Gastroesophageal sphincter (tissue), 4 donors: ENCODE measurements around the gene C2CD2L. TPM values are rescaled to one million over a fixed set of nuclear protein-coding genes. Genes with fewer than 3 reads are reported as not detected.

Experiments used
- ATAC-seq: fragments of 150-250 bp; one replicate; pipeline ENCODE4 v1.9.1; 2016; ENCODE audit warnings: mild to moderate bottlenecking, moderate library complexity
- H3K27ac ChIP-seq, 4 donors: fragments of 200-600 bp; sonication (generic) in 3 of 4; 1 replicate in 3 of 4; 2 replicates in 1 of 4; pipeline ENCODE4 v1.5.1; 2016 to 2019
- H3K27me3 ChIP-seq: fragments of 200-600 bp; sonication (generic); one replicate; pipeline ENCODE4 v1.5.1; 2019
- H3K36me3 ChIP-seq, 2 donors: fragments of 200-600 bp; sonication (generic); one replicate each; pipeline ENCODE4 v1.5.1; 2019; ENCODE audit warnings: control low read depth in 1 of 2
- H3K4me1 ChIP-seq, 3 donors: fragments of 200-600 bp; sonication (generic); 1 replicate in 2 of 3; 2 replicates in 1 of 3; pipeline ENCODE4 v1.5.1; 2016 to 2019; ENCODE audit warnings: control low read depth in 2 of 3
- H3K4me3 ChIP-seq, 2 donors: fragments of 200-600 bp; sonication (generic); one replicate each; pipeline ENCODE4 v1.5.1; 2019; ENCODE audit warnings: mild to moderate bottlenecking in 1 of 2, moderate library complexity in 1 of 2
- H3K9me3 ChIP-seq, 3 donors: fragments of 200-600 bp; sonication (generic); one replicate each; pipeline ENCODE4 v1.5.1; 2017 to 2019; ENCODE audit warnings: control low read depth in 2 of 3
- CTCF ChIP-seq, 4 experiments: fragments of 200-600 bp in 2 of 4; fragments of 450-650 bp in 2 of 4; sonication (generic) in 1 of 4; IDR thresholded peaks; one replicate each; pipeline ENCODE4 v1.5.1; 2017 to 2019; ENCODE audit warnings: antibody characterized with exemption in 4 of 4, mild to moderate bottlenecking in 2 of 4, moderate library complexity in 2 of 4
- EP300 ChIP-seq: sonication (generic); formaldehyde crosslinking; IDR thresholded peaks from one replicate; pipeline ENCODE4 v1.6.1; 2017; ENCODE audit warnings: antibody characterized with exemption, mild to moderate bottlenecking
- POLR2A ChIP-seq, 2 donors: fragments of 450-650 bp; IDR thresholded peaks; one replicate each; pipeline ENCODE4 v1.6.1; 2017; ENCODE audit warnings: antibody characterized with exemption in 2 of 2, mild to moderate bottlenecking in 2 of 2, moderate library complexity in 1 of 2
- POLR2AphosphoS5 ChIP-seq: sonication (generic); formaldehyde crosslinking; IDR thresholded peaks from one replicate; pipeline ENCODE4 v1.6.1; 2017; ENCODE audit warnings: antibody characterized with exemption
- WGBS, 2 donors: methylation state at CpG; one replicate each; pipeline ENCODE4 v1.1.5; 2018; ENCODE audit warnings: low coverage in 1 of 2; 5-methylcytosine and 5-hydroxymethylcytosine counted together
- total RNA-seq, 4 donors: library from RNA; depleted of rRNA; stranded (reverse); fragments of >200 nt; gene quantifications; one replicate each; pipeline ENCODE4 v1.1.0, GENCODE V29; 2016

C2CD2L gene
- total RNA-seq, 4 donors from 2014 or later, result 3.4 to 13.3 (median 8.3) TPM

GRCh38 chr11:119149786-119150275 lies 42.7 kb downstream of the C2CD2L start:
- ATAC-seq, result no peak
- TF ChIP-seq POLR2AphosphoS5 (no peak), EP300 (no peak), CTCF (IDR thresholded peaks at IDR 0.05) (no peak), POLR2A (IDR thresholded peaks at IDR 0.05) (no peak)
- Histone ChIP-seq H3K4me1 (peaks cover 0 to 24% (median 11%) of the 10 kb centered on the region in 3 donors), H3K9me3 (no peaks in the 10 kb centered on the region), H3K27me3 (peaks cover 23% of the 10 kb centered on the region), H3K27ac (no peak overlapping the region), H3K4me3 (peak overlapping the region in 1 of 2 donors; percentile 75), H3K36me3 (no peaks in the 10 kb centered on the region)
- 100% methylated on average over 1 of the region's 33 CpGs; no CpG with 5 or more reads in 1 of the 2 donors for WGBS, 2 donors

GRCh38 chr11:119152043-119152442 lies 44.9 kb downstream of the C2CD2L start:
- no peaks in the 10 kb centered on the region for H3K36me3 ChIP-seq
- no peak overlapping the region for H3K27ac ChIP-seq
- H3K4me3 ChIP-seq, result no peak overlapping the region
- no peak for ATAC-seq
- peaks cover 11% of the 10 kb centered on the region for H3K27me3 ChIP-seq
- peaks cover 0 to 19% (median 11%) of the 10 kb centered on the region in 3 donors for H3K4me1 ChIP-seq
- no peaks in the 10 kb centered on the region for H3K9me3 ChIP-seq
- 58% methylated on average over 2 of the region's 9 CpGs; no CpG with 5 or more reads in 1 of the 2 donors for WGBS, 2 donors
- no peak for TF ChIP-seq POLR2A (IDR thresholded peaks at IDR 0.05)
- TF ChIP-seq EP300, result no peak
- no peak for TF ChIP-seq POLR2AphosphoS5

- peaks cover 11% of the 10 kb centered on the region for H3K27me3 ChIP-seq
- no peak overlapping the region for H3K4me3 ChIP-seq
- H3K27ac ChIP-seq, result no peak overlapping the region
- peaks cover 0 to 19% (median 11%) of the 10 kb centered on the region in 3 donors for H3K4me1 ChIP-seq
- H3K9me3 ChIP-seq, result no peaks in the 10 kb centered on the region
- no peaks in the 10 kb centered on the region for H3K36me3 ChIP-seq
- TF ChIP-seq EP300 (no peak), CTCF (IDR thresholded peaks at IDR 0.05) (no peak), POLR2AphosphoS5 (no peak), POLR2A (IDR thresholded peaks at IDR 0.05) (no peak)
- ATAC-seq, result no peak
- WGBS, 2 donors, result 81 to 87% methylated on average over 4 of the region's 4 CpGs
Measured at GRCh38 chr11:119152604-119153003, 45.5 kb downstream of the C2CD2L start.

GRCh38 chr11:119153049-119153818 lies 46.1 kb downstream of the C2CD2L start:
- ATAC-seq, result no peak
- WGBS, 2 donors, result 82 to 90% methylated on average over 7 to 9 of the region's 9 CpGs
- no peak overlapping the region for H3K27ac ChIP-seq
- TF ChIP-seq CTCF (IDR thresholded peaks at IDR 0.05) (no peak), POLR2AphosphoS5 (no peak), POLR2A (IDR thresholded peaks at IDR 0.05) (no peak), EP300 (no peak)
- H3K4me1 ChIP-seq, result peaks cover 0 to 19% (median 11%) of the 10 kb centered on the region in 3 donors
- peaks cover 11% of the 10 kb centered on the region for H3K27me3 ChIP-seq
- no peaks in the 10 kb centered on the region for H3K9me3 ChIP-seq
- no peaks in the 10 kb centered on the region for H3K36me3 ChIP-seq
- no peak overlapping the region for H3K4me3 ChIP-seq

- ATAC-seq, result no peak
- H3K9me3 ChIP-seq, result no peaks in the 10 kb centered on the region
- H3K4me3 ChIP-seq, result no peak overlapping the region
- H3K36me3 ChIP-seq, result no peaks in the 10 kb centered on the region
- peaks cover 6% of the 10 kb centered on the region for H3K27me3 ChIP-seq
- no peak overlapping the region for H3K27ac ChIP-seq
- peaks cover 0 to 11% (median 7%) of the 10 kb centered on the region in 3 donors for H3K4me1 ChIP-seq
- 80% methylated on average over 2 of the region's 6 CpGs; no CpG with 5 or more reads in 1 of the 2 donors for WGBS, 2 donors
- no peak for TF ChIP-seq CTCF (IDR thresholded peaks at IDR 0.05)
Measured at GRCh38 chr11:119154178-119154577, 47.0 kb downstream of the C2CD2L start.
